HK-2 (cell line): ENCODE results near the gene CD8B2.
"Not testable (repeated sequence)": the region's sequence is repeated elsewhere in the genome, so short reads cannot be mapped to it uniquely, and the experiment has no call there.

Experiments used
- DNase-seq: peaks from one replicate; pipeline ENCODE4 v3.0.0-alpha.2; 2018; ENCODE audit not compliant: unreplicated experiment

The CD8B2 gene

GRCh38 chr2:106486551-106487385 lies at the start of gene CD8B2:
Gene CD8B2 (plus strand): TSS chr2:106487364. CDS start chr2:106487427, 63 bp downstream.
- not testable (repeated sequence) for DNase-seq

- DNase-seq = not testable (repeated sequence)
These were observed 25.3 kb upstream of the CD8B2 start for GRCh38 chr2:106461882-106462281.

DNA sequence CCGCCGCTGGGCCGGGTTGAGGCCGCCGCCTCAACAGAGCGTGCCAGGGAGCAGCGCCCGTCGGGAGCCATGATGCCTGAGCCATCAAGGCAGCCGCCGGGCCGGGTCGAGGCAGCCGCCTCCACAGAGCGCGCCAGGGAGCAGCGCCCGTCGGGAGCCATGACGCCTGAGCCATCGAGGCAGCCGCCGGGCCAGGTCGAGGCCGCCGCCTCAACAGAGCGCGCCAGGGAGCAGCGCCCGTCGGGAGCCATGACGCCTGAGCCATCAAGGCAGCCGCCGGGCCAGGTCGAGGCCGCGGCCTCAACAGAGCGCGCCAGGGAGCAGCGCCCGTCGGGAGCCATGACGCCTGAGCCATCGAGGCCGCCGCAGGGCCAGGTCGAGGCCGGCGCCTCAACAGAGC lies 19.6 kb upstream of the CD8B2 start:
- DNase-seq = not testable (repeated sequence)

GRCh38 chr2:106468107-106468506 lies 19.1 kb upstream of the CD8B2 start, which contains the start of gene RGPD3:
Gene RGPD3 (minus strand): TSS chr2:106468413. CDS start chr2:106468288, 125 bp downstream.
- not testable (repeated sequence) for DNase-seq

GRCh38 chr2:106470658-106471057 lies 16.5 kb upstream of the CD8B2 start:
- DNase-seq = not testable (repeated sequence)

- DNase-seq = not testable (repeated sequence)
These were observed 9.5 kb upstream of the CD8B2 start for GRCh38 chr2:106477647-106478046.

DNA sequence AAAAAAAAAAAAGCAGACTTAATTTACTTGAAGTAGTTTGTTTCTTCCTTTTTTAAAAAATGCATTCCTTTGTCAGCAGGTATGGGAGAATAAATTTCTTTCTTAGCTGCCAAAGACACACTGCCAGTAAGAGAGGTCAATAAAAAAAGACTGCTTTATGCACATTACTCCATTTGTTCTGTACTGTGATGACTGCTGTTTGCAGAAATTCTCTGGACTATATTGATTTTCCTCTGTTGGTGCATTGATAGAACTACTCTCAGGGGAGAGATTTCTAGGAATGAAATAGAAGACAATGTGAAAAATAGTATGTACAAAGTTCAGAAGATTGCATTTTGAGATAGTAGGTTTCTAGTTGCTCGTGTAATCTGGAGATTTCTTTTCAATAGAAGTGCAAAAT lies 7.6 kb upstream of the CD8B2 start:
- DNase-seq = not testable (repeated sequence)

DNA sequence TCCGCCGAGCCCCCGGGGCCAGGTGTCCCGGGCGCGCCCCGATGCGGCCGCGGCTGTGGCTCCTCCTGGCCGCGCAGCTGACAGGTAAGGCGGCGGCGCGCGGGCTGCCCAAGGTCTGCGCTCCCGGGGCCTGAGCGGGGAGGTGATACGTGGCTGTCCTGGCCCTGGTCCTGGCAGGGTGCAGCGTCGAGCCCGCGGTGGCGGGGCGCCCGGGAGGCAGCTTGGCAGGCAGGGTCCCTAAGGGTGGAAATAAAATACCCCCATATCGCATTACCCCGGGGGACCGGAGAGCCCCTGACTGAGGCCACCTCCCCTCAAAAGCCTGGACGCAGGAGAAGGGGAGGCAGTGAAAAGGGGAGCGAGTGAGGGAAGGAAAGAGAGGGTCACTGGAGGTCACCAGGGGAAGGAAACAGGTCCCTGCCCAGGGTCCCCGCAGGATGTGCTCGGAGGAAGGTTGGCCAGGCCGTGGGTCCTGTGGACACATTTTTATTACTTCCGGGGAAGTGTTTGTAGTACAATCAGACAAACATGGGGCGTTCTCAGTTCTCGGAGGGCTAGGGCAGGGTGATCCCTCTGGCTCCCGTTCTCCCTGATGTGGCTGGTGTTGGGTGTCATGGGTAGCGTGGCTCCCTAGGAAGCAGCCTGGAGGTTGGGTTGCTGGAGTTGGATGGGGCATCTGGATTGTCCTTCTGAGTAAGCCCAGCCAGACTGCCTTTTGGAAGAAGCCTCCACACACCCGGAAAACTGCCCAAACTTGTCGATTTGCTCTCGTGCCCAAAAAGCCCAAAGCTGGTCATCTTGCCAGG lies 425 bp downstream of the CD8B2 start:
- DNase-seq = not testable (repeated sequence)

- DNase-seq = not testable (repeated sequence)
These were observed 2.5 kb downstream of the CD8B2 start for GRCh38 chr2:106489701-106490100.

DNA sequence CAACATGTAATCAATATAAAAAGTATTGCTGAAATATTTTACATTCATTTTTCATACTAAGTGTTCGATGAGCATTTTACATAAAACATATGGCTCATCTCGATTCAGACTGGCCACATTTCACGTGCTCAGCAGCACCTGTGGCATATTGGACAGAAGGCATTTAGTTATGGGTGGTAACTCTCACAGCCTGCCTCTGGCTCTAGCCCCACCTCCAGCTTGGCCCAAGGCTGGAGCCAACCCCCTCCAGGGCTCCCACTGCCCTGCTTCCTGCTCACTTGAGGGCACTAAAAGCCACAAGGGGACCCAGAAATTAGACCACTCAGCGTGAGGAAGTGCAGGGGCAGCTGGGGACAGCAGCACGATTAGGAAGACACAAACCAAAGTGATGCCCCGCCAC lies 5.2 kb downstream of the CD8B2 start:
- DNase-seq = not testable (repeated sequence)

DNA sequence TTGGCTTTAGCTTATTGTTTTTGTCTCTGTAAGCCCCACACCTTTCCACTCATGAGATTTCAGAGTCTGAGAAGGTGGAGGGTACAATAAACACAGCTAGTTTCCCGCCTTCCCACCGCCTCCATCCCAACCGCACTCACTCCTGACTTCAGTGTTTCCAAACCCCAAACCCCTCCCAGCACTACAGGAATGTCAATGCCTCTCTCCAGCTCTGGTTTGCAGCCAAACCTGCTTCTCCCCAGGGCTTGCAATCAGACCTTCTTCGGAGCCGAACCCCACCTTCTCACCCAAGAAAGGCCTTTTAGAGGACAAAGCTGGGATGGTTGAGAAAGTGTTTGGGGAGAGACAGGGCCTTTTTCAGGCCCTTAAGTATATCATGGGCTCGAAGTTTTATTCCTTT lies 5.7 kb downstream of the CD8B2 start:
- not testable (repeated sequence) for DNase-seq

GRCh38 chr2:106498549-106498948 lies 11.4 kb downstream of the CD8B2 start:
- DNase-seq = not testable (repeated sequence)

DNA sequence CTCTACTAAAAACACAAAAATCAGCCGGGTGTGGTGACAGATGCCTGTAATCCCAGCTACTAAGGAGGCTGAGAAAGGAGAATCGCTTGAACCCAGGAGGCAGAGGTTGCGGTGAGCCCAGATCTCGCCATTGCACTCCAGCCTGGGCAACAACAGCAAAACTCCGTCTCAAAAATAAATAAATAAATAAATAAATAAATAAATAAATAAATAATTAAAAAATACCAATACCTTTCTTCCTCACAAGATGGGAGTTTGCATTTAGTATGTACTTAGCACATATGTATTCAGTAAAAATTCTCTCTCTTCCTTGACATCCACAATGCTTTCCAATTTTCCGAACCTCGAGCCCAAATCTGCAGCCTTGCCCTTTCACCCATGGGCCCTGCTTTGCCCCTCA lies 13.2 kb downstream of the CD8B2 start:
- not testable (repeated sequence) for DNase-seq

DNA sequence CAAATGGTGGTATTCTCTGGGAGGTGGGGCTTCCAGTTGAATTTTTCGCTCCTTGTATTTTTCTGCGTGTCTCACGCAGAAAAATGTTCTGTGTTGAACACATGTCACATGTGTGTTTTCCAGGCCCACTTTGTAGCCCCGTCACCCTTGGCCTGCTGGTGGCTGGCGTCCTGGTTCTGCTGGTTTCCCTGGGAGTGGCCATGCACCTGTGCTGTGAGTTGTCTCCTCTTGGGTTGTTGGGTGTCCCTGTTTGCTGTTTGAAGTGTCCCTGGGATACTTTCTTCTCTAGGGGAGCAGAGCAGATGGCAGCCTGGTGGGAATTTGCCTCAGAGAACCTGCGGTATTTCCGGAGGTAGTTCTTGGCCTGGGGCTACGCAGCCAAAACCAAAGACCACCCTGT lies 15.2 kb downstream of the CD8B2 start:
- DNase-seq = not testable (repeated sequence)

GRCh38 chr2:106504192-106504591 lies 17.0 kb downstream of the CD8B2 start:
- not testable (repeated sequence) for DNase-seq

DNA sequence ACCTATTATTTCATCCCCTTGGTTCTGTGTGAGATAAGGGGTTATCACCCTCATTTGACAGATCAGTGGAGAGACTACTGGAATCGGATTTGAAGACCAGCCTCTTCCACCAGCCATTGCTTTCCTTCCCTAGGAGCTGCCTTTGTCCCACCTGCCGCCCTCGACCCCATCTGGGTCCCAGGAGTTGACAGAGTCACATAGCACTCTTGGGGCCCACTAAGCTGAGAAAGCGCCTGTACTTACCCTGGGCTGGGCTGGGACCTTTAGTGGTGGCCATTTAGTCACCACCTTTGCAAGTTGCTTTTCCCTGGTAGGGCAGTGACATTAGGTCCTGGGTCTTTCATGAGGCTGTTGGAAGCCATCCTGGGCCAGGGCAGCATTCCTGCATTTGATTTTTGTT lies 17.6 kb downstream of the CD8B2 start:
- DNase-seq = not testable (repeated sequence)

GRCh38 chr2:106506002-106506687 lies 19.0 kb downstream of the CD8B2 start:
- DNase-seq = not testable (repeated sequence)

- not testable (repeated sequence) for DNase-seq
These were observed 21.7 kb downstream of the CD8B2 start for GRCh38 chr2:106508660-106509373.

DNA sequence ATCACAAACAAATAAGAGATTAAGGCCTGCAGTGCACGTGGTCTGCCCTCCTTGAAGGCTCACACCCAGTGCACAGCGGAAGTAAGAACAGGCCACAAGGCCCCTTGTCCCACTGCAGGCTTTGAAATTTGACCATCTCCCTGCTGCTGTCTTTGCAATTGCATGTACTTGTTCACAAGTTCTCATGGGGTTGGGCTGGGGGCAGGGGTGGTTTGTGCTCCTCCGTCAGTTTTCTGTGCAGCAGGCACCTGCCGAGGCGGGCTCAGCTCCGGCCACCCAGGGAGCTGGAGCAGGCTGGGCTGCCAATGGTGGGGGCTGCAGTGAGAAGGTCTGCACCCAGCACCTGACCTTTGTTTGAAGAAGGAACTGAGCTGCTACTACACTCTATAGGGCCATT lies 22.2 kb downstream of the CD8B2 start:
- DNase-seq = not testable (repeated sequence)

- DNase-seq = not testable (repeated sequence)
These were observed 23.6 kb downstream of the CD8B2 start for GRCh38 chr2:106510791-106511190.

DNA sequence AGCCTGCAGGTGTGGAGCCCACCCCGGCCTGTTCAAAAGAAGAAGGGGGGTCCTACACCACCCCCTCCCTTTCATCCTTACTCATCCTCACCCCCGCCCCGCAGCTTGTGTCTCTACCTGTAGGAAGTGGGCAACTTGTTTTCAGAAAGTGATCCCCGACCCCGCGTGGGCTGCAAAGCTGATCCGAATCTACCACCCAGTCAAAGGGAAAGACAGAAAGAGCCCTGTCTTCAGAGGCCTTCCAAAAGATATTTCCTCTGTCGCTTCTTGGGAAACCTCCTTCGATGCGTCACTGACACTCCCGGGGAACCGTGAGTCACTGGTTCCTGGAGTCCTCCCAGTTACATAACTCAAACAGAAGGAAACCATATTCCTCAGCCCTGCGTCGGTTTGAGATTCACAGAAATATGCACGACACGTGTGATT lies 24.3 kb downstream of the CD8B2 start:
- DNase-seq = peak; percentile 19
